ENCODE measurements around the gene MECP2. TPM values are rescaled to one million over a fixed set of nuclear protein-coding genes. Genes with fewer than 3 reads are reported as not detected.

MECP2 gene
- total and polyA plus RNA-seq, 2 donors (not counting 1 experiment from before 2014, with no cell fraction given): 20.0 to 122 TPM

DNA sequence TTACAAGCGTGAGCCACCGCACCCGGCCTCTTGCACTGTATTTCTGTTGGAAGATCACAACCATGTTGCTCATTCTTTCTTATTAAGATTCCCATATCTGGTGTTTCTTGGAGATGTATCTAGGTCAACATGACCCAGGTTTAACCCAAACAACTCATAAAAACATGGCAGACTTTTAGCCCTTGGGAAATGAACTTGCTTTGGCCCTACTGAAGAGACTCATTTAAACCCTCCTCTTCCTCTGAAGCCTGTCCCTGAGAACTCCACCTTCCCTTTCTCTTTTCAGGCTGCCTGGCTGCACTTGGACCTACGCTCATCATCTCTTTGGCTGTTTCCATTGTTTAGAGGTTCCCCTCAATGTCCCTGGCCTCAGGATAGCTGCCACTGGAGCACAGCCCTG is 23.7 kb upstream of the MECP2 start:
- Histone ChIP-seq H3K9ac (ENCODE audit: low read length) (no peak overlapping the region), H3K36me3 (replicated peaks in 1 of 2; ENCODE audit: control extremely low read depth in 1 of 2, control insufficient read depth in 1 of 2, extremely low read depth in 1 of 2, insufficient read depth in 2 of 2, low read length in 1 of 2) (no peaks in the 10 kb centered on the region), H4K20me1 (ENCODE audit: control insufficient read depth, insufficient read depth, low read length, poor library complexity, severe bottlenecking) (no peaks in the 10 kb centered on the region), H3K4me1 (ENCODE audit: control insufficient read depth in 2 of 2, insufficient read depth in 2 of 2, low read length in 2 of 2) (peaks cover 3 to 23% of the 10 kb centered on the region in 2 donors), H3K9me3 (ENCODE audit: control extremely low read depth in 1 of 3, control insufficient read depth in 2 of 3, insufficient read depth in 1 of 3, low read length in 2 of 3) (no peaks in the 10 kb centered on the region), H3K27ac (ENCODE audit: low read length in 2 of 2) (no peak overlapping the region), H3K27me3 (replicated peaks in 1 of 4; ENCODE audit: control extremely low read depth in 1 of 4, control insufficient read depth in 3 of 4, insufficient read depth in 4 of 4, low read length in 3 of 4) (no peaks in the 10 kb centered on the region), H3K4me2 (replicated peaks; ENCODE audit: low read depth, low read length, poor library complexity, severe bottlenecking) (no peak overlapping the region), H2AFZ (ENCODE audit: insufficient read depth, low read depth, low read length, poor library complexity, severe bottlenecking) (no peak overlapping the region), H3K4me3 (ENCODE audit: control extremely low read depth in 1 of 5, extremely low read depth in 1 of 5, insufficient read depth in 1 of 5, low read depth in 2 of 5, low read length in 4 of 5) (no peak overlapping the region), H3K79me2 (ENCODE audit: control insufficient read depth, insufficient read depth, low read length) (no peaks in the 10 kb centered on the region)
- no peaks in the 10 kb centered on the region for H3K9me3 Mint-ChIP-seq (ENCODE audit: insufficient read depth)
- CTCF ChIA-PET: no interaction called here
- no peak for DNase-seq
- H3K4me3 Mint-ChIP-seq: no peak overlapping the region
- ATAC-seq (ENCODE audit: low read depth): no peak
- peaks cover 10% of the 10 kb centered on the region for H3K4me1 Mint-ChIP-seq
- intact Hi-C loops (cut with micrococcal nuclease): no loop called here
- no peaks in the 10 kb centered on the region for H3K27me3 Mint-ChIP-seq
- WGBS (ENCODE audit: insufficient coverage): 100% methylated on average over 1 of the region's 4 CpGs
- POLR2A ChIA-PET: no interaction called here
- TF ChIP-seq, protein P1, sequence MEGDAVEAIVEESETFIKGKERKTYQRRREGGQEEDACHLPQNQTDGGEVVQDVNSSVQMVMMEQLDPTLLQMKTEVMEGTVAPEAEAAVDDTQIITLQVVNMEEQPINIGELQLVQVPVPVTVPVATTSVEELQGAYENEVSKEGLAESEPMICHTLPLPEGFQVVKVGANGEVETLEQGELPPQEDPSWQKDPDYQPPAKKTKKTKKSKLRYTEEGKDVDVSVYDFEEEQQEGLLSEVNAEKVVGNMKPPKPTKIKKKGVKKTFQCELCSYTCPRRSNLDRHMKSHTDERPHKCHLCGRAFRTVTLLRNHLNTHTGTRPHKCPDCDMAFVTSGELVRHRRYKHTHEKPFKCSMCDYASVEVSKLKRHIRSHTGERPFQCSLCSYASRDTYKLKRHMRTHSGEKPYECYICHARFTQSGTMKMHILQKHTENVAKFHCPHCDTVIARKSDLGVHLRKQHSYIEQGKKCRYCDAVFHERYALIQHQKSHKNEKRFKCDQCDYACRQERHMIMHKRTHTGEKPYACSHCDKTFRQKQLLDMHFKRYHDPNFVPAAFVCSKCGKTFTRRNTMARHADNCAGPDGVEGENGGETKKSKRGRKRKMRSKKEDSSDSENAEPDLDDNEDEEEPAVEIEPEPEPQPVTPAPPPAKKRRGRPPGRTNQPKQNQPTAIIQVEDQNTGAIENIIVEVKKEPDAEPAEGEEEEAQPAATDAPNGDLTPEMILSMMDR (IDR thresholded peaks at IDR 0.05): no peak
- no peak overlapping the region for H3K27ac Mint-ChIP-seq

DNA sequence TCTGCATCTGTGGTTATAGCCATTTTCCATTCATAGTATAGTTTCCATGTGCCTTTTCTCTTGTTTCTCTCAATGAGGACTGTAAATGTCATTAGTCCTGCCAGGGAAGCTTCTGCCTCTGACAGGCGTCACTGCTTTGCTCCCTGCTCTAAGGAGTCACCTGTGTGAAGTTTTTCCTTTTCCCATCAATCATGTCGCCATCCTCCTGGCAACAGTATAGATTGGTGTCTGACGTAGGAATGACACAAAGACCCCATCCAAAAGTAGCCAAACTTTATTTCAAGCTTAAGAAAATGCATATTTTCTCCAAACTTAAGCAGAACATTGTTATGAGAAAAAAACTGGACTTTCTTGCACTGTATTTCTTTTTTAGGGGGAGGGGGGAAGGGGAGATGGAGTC is 23.1 kb upstream of the MECP2 start:
- Histone ChIP-seq H3K79me2 (ENCODE audit: control insufficient read depth, insufficient read depth, low read length) (no peaks in the 10 kb centered on the region), H3K9me3 (ENCODE audit: control extremely low read depth in 1 of 3, control insufficient read depth in 2 of 3, insufficient read depth in 1 of 3, low read length in 2 of 3) (no peaks in the 10 kb centered on the region), H4K20me1 (ENCODE audit: control insufficient read depth, insufficient read depth, low read length, poor library complexity, severe bottlenecking) (no peaks in the 10 kb centered on the region), H3K4me3 (ENCODE audit: control extremely low read depth in 1 of 5, extremely low read depth in 1 of 5, insufficient read depth in 1 of 5, low read depth in 2 of 5, low read length in 4 of 5) (no peak overlapping the region), H3K36me3 (replicated peaks in 1 of 2; ENCODE audit: control extremely low read depth in 1 of 2, control insufficient read depth in 1 of 2, extremely low read depth in 1 of 2, insufficient read depth in 2 of 2, low read length in 1 of 2) (no peaks in the 10 kb centered on the region), H3K4me2 (replicated peaks; ENCODE audit: low read depth, low read length, poor library complexity, severe bottlenecking) (no peak overlapping the region), H3K9ac (ENCODE audit: low read length) (no peak overlapping the region), H2AFZ (ENCODE audit: insufficient read depth, low read depth, low read length, poor library complexity, severe bottlenecking) (no peak overlapping the region), H3K4me1 (ENCODE audit: control insufficient read depth in 2 of 2, insufficient read depth in 2 of 2, low read length in 2 of 2) (peaks cover 3 to 23% of the 10 kb centered on the region in 2 donors), H3K27me3 (replicated peaks in 1 of 4; ENCODE audit: control extremely low read depth in 1 of 4, control insufficient read depth in 3 of 4, insufficient read depth in 4 of 4, low read length in 3 of 4) (no peaks in the 10 kb centered on the region), H3K27ac (ENCODE audit: low read length in 2 of 2) (no peak overlapping the region)
- no CpG with 5 or more reads among the region's 3 CpGs for WGBS (ENCODE audit: insufficient coverage)
- peaks cover 10% of the 10 kb centered on the region for H3K4me1 Mint-ChIP-seq
- H3K4me3 Mint-ChIP-seq: no peak overlapping the region
- no peak for DNase-seq
- no peak for TF ChIP-seq EZH2 (IDR thresholded peaks at IDR 0.05; ENCODE audit: borderline replicate concordance, insufficient read depth, low read depth, low read length, poor library complexity, severe bottlenecking)
- TF ChIP-seq, protein P1 (IDR thresholded peaks at IDR 0.05): no peak
- ChIA-PET POLR2A (interaction anchor here (0.7 kb wide), 1 partner anchor 9 kb away, joined by 3 read pairs; no protein-coding TSS in a partner anchor), CTCF (no interaction called here)
- no peaks in the 10 kb centered on the region for H3K9me3 Mint-ChIP-seq (ENCODE audit: insufficient read depth)
- H3K27me3 Mint-ChIP-seq: no peaks in the 10 kb centered on the region
- intact Hi-C loops (cut with micrococcal nuclease): no loop called here
- no peak overlapping the region for H3K27ac Mint-ChIP-seq
- no peak for ATAC-seq (ENCODE audit: low read depth)

Data from B cell (primary cell).